ENCODE results near the gene KCNQ1. TPM values are rescaled to one million over a fixed set of nuclear protein-coding genes. Genes with fewer than 3 reads are reported as not detected.
A peak's percentile ranks its signal among the peaks of the same experiment; 100 is the strongest.

Gene KCNQ1
- total and polyA plus RNA-seq, 9 of the 15 experiments (the other 6 are each of a cell fraction or from before 2014, with no cell fraction given): 0.44 TPM; not detected in 8

- TF ChIP-seq POLR2H (tag; IDR thresholded peaks at IDR 0.05; ENCODE audit: low read depth) (no peak), ZNF507 (tag; conservative IDR thresholded peaks at IDR 0.05) (no peak), TAF7 (tag; IDR thresholded peaks at IDR 0.05) (no peak), SLC30A9 (CRISPR knock-in tag; IDR thresholded peaks at IDR 0.05) (no peak), CBFA2T3 (IDR thresholded peaks at IDR 0.05) (no peak), BACH1 (tag; IDR thresholded peaks at IDR 0.05) (no peak), ZNF41 (CRISPR knock-in tag; conservative IDR thresholded peaks at IDR 0.05) (no peak), EWSR1 (IDR thresholded peaks at IDR 0.05; ENCODE audit: borderline replicate concordance, low read depth, partially characterized antibody) (no peak), ZFP36 (IDR thresholded peaks at IDR 0.05; ENCODE audit: low read depth, low read length, partially characterized antibody) (no peak), ZNF184 (CRISPR knock-in tag; IDR thresholded peaks at IDR 0.05) (no peak), NFE2 (IDR thresholded peaks at IDR 0.05; ENCODE audit: low read depth) (no peak), ZBTB12 (CRISPR knock-in tag; IDR thresholded peaks at IDR 0.05) (no peak), BRF2 (IDR thresholded peaks at IDR 0.05; ENCODE audit: borderline replicate concordance, insufficient read depth, insufficient read length) (no peak), KHSRP (IDR thresholded peaks at IDR 0.05) (no peak), CUX1 (CRISPR knock-in tag; IDR thresholded peaks at IDR 0.05) (no peak), SP1 (CRISPR knock-in tag; IDR thresholded peaks at IDR 0.05) (peak; percentile 82), BRCA1 (IDR thresholded peaks at IDR 0.05) (no peak), BRCA1 (CRISPR knock-in tag; IDR thresholded peaks at IDR 0.05) (no peak), NR2F6 (CRISPR knock-in tag; IDR thresholded peaks at IDR 0.05) (no peak), CBX3 (IDR thresholded peaks at IDR 0.05; ENCODE audit: borderline replicate concordance in 1 of 2, low read length in 2 of 2) (no peak; a peak in 1 of 3 replicates), ZBTB43 (CRISPR knock-in tag; IDR thresholded peaks at IDR 0.05) (0 out of 2 replicates have a peak, but pooled peaks have one; percentile 93)
These were observed 440.3 kb downstream of the KCNQ1 start (continued) for GRCh38 chr11:2885017-2885677.
